ENCODE measurements around the gene PWWP2B. TPM values are rescaled to one million over a fixed set of nuclear protein-coding genes. Genes with fewer than 3 reads are reported as not detected.

PWWP2B gene
- total RNA-seq, 1 donor from 2014 or later: 49.4 TPM

- Mint-ChIP-seq H3K27me3 (ENCODE audit: unreplicated experiment) (peaks cover 5% of the 10 kb centered on the region), H3K9me3 (ENCODE audit: unreplicated experiment) (peaks cover 7% of the 10 kb centered on the region), H3K27ac (ENCODE audit: unreplicated experiment) (no peak overlapping the region), H3K4me3 (ENCODE audit: unreplicated experiment) (no peak overlapping the region), H3K36me3 (ENCODE audit: unreplicated experiment) (peaks cover 9% of the 10 kb centered on the region), H3K4me1 (ENCODE audit: low read depth, unreplicated experiment) (peaks cover 4% of the 10 kb centered on the region)
- TF ChIP-seq CTCF (IDR thresholded peaks at IDR 0.05; ENCODE audit: partially characterized antibody, unreplicated experiment): no peak
- no peak for DNase-seq
These were observed 5.9 kb upstream of the PWWP2B start for GRCh38 chr10:132390921-132391675.

GRCh38 chr10:132391676-132392020 lies 5.4 kb upstream of the PWWP2B start:
- no peak for DNase-seq
- Mint-ChIP-seq H3K4me3 (ENCODE audit: unreplicated experiment) (no peak overlapping the region), H3K27me3 (ENCODE audit: unreplicated experiment) (peaks cover 5% of the 10 kb centered on the region), H3K9me3 (ENCODE audit: unreplicated experiment) (peaks cover 7% of the 10 kb centered on the region), H3K36me3 (ENCODE audit: unreplicated experiment) (peaks cover 9% of the 10 kb centered on the region), H3K4me1 (ENCODE audit: low read depth, unreplicated experiment) (peaks cover 4% of the 10 kb centered on the region), H3K27ac (ENCODE audit: unreplicated experiment) (no peak overlapping the region)
- TF ChIP-seq CTCF (IDR thresholded peaks at IDR 0.05; ENCODE audit: partially characterized antibody, unreplicated experiment): no peak

GRCh38 chr10:132392184-132392800 lies 4.7 kb upstream of the PWWP2B start:
- Mint-ChIP-seq H3K27ac (ENCODE audit: unreplicated experiment) (peak overlapping the region; percentile 26), H3K36me3 (ENCODE audit: unreplicated experiment) (peaks cover 9% of the 10 kb centered on the region), H3K4me3 (ENCODE audit: unreplicated experiment) (no peak overlapping the region), H3K27me3 (ENCODE audit: unreplicated experiment) (peaks cover 5% of the 10 kb centered on the region), H3K4me1 (ENCODE audit: low read depth, unreplicated experiment) (peaks cover 4% of the 10 kb centered on the region), H3K9me3 (ENCODE audit: unreplicated experiment) (peaks cover 7% of the 10 kb centered on the region)
- no peak for DNase-seq
- TF ChIP-seq CTCF (IDR thresholded peaks at IDR 0.05; ENCODE audit: partially characterized antibody, unreplicated experiment): no peak

- Mint-ChIP-seq H3K27me3 (ENCODE audit: unreplicated experiment) (peaks cover 7% of the 10 kb centered on the region), H3K27ac (ENCODE audit: unreplicated experiment) (no peak overlapping the region), H3K4me3 (ENCODE audit: unreplicated experiment) (no peak overlapping the region), H3K4me1 (ENCODE audit: low read depth, unreplicated experiment) (peaks cover 1% of the 10 kb centered on the region), H3K36me3 (ENCODE audit: unreplicated experiment) (peaks cover 9% of the 10 kb centered on the region), H3K9me3 (ENCODE audit: unreplicated experiment) (peaks cover 5% of the 10 kb centered on the region)
- DNase-seq: no peak
- TF ChIP-seq CTCF (IDR thresholded peaks at IDR 0.05; ENCODE audit: partially characterized antibody, unreplicated experiment): no peak
These were observed 3.9 kb upstream of the PWWP2B start for GRCh38 chr10:132392811-132393694.

Measured in glutamatergic neuron (in vitro differentiated cells).